ENCODE measurements around the gene CAPN12.

DNA sequence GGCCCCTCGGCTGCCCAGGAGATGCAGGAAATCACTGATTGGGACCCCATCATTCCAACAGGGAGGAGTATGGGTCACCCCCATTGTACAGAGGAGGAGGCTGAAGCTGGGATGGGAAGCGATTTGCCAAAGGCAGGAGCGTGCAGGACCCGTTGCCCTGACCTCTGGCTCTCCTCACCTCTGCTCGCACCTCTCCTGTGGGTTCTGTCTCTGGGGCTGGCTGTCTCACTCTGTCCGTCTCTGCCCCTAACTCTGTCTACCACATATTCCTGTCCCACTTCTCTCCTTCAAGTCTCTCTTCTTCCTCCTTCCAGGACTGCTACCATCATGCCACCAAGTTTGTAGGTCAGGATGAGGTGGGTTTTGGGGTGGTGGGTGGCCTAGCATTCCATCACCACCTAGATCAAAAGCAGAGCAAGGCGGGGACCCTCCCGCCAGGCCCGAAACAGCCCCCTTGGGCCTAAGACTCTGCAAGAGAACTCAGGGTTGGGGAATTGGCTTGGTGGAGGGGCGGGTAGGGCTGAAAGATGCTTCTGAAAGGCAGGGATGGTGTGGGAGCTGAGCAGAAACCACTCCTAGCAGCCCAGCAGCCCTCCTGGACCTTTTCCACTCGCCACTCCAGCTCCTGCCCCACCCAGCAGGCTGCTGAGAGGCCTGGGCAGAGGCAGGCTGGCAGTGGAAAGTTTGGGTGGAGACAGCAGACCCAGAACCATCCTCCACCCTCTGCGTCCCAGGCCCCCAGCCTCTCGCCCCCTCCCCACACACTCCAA, 30.1 kb upstream of the CAPN12 start:
- TF ChIP-seq, protein P1, sequence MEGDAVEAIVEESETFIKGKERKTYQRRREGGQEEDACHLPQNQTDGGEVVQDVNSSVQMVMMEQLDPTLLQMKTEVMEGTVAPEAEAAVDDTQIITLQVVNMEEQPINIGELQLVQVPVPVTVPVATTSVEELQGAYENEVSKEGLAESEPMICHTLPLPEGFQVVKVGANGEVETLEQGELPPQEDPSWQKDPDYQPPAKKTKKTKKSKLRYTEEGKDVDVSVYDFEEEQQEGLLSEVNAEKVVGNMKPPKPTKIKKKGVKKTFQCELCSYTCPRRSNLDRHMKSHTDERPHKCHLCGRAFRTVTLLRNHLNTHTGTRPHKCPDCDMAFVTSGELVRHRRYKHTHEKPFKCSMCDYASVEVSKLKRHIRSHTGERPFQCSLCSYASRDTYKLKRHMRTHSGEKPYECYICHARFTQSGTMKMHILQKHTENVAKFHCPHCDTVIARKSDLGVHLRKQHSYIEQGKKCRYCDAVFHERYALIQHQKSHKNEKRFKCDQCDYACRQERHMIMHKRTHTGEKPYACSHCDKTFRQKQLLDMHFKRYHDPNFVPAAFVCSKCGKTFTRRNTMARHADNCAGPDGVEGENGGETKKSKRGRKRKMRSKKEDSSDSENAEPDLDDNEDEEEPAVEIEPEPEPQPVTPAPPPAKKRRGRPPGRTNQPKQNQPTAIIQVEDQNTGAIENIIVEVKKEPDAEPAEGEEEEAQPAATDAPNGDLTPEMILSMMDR (IDR thresholded peaks at IDR 0.05 in 8 of 11, conservative IDR thresholded peaks at IDR 0.05 in 3 of 11), result no peak
- TF ChIP-seq POLR2AphosphoS5 (IDR thresholded peaks at IDR 0.05), result no peak
- no peak for TF ChIP-seq POLR2A (IDR thresholded peaks at IDR 0.05)
